ENCODE results near the gene KLHL21. TPM values are rescaled to one million over a fixed set of nuclear protein-coding genes. Genes with fewer than 3 reads are reported as not detected.

KLHL21 gene
- total RNA-seq, 1 experiment from 2014 or later = 24.4 TPM

DNA sequence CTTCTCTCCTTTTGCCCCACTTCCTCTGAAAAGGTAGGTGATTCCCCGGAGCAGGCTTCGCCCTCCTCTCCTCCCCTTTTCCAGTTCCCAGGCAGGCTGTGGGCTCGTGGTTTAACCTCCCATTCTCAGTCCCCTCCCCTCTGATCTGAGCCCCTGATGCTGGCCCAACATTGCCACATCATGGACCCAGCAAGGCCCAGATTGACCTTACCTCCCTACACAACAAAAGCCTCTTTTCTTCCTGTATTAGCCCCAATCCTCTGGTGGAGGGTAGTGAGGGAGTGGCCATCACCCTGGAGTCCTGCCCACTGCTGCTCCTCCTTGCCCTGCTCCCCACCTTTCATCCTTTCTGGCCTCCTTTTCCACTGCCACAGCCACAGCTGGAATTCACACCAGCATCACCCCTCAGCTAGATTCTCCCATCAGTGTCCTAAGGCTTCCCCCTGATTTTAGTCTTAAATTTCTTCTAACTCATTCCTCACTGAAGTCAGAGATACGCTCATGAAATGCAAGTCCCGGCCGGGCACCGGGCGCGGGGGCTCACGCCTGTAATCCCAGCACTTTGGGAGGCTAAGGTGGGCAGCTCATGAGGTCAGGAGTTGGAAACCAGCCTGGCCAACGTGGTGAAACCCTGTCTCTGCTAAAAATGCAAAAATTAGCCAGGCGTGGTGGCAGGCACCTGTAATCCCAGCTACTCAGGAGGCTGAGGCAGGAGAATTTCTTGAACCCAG lies 29.9 kb downstream of the KLHL21 start:
- no peak overlapping the region for H2AFZ ChIP-seq
- BruUV-seq (replicated peaks) = no TSS peak
- no peak overlapping the region for H3K4me2 ChIP-seq

GRCh38 chr1:6570987-6571386 lies 31.7 kb downstream of the KLHL21 start:
- no peak overlapping the region for H2AFZ ChIP-seq
- BruUV-seq (replicated peaks) = no TSS peak
- intact Hi-C loops (cut with micrococcal nuclease; ENCODE audit: unreplicated experiment) = no loop called here
- H3F3A ChIP-seq (ENCODE audit: insufficient read depth, low read depth) = no peaks in the 10 kb centered on the region
- no peaks in the 10 kb centered on the region for H4K20me1 ChIP-seq (ENCODE audit: insufficient read depth)
- H3K4me1 ChIP-seq (replicated peaks; ENCODE audit: insufficient read depth) = no peaks in the 10 kb centered on the region
- ChIA-PET CTCF (no interaction called here), POLR2A (ENCODE audit: unreplicated experiment) (no interaction called here)
- no peaks in the 10 kb centered on the region for H3K36me3 ChIP-seq (ENCODE audit: low read depth)
- H3K4me3 ChIP-seq = no peak overlapping the region
- no peaks in the 10 kb centered on the region for H3K9me3 ChIP-seq (ENCODE audit: insufficient read depth, low read depth)
- H3K79me2 ChIP-seq (ENCODE audit: low read depth) = no peaks in the 10 kb centered on the region
- peaks cover 12% of the 10 kb centered on the region; the same call in 1 of the 2 replicates for H3K27me3 ChIP-seq (ENCODE audit: insufficient read depth, low read depth)
- no peak for DNase-seq
- no peak overlapping the region for H3K4me2 ChIP-seq
- no peaks in the 10 kb centered on the region for H3K9me2 ChIP-seq (ENCODE audit: insufficient read depth)
- H3K27ac ChIP-seq = no peak overlapping the region
- TF ChIP-seq EZH2 (IDR thresholded peaks at IDR 0.05; ENCODE audit: low read depth) = no peak
- TF ChIP-seq, protein P1, sequence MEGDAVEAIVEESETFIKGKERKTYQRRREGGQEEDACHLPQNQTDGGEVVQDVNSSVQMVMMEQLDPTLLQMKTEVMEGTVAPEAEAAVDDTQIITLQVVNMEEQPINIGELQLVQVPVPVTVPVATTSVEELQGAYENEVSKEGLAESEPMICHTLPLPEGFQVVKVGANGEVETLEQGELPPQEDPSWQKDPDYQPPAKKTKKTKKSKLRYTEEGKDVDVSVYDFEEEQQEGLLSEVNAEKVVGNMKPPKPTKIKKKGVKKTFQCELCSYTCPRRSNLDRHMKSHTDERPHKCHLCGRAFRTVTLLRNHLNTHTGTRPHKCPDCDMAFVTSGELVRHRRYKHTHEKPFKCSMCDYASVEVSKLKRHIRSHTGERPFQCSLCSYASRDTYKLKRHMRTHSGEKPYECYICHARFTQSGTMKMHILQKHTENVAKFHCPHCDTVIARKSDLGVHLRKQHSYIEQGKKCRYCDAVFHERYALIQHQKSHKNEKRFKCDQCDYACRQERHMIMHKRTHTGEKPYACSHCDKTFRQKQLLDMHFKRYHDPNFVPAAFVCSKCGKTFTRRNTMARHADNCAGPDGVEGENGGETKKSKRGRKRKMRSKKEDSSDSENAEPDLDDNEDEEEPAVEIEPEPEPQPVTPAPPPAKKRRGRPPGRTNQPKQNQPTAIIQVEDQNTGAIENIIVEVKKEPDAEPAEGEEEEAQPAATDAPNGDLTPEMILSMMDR (conservative IDR thresholded peaks at IDR 0.05) = no peak

More for the DNA sequence above, 29.9 kb downstream of the KLHL21 start:
- Histone ChIP-seq H3K9me3 (ENCODE audit: insufficient read depth, low read depth) (no peaks in the 10 kb centered on the region), H3K4me3 (no peak overlapping the region), H3K27ac (no peak overlapping the region), H3K36me3 (ENCODE audit: low read depth) (no peaks in the 10 kb centered on the region), H3K4me1 (replicated peaks; ENCODE audit: insufficient read depth) (no peaks in the 10 kb centered on the region), H3K79me2 (ENCODE audit: low read depth) (no peaks in the 10 kb centered on the region), H3K9me2 (ENCODE audit: insufficient read depth) (no peaks in the 10 kb centered on the region), H4K20me1 (ENCODE audit: insufficient read depth) (no peaks in the 10 kb centered on the region), H3F3A (ENCODE audit: insufficient read depth, low read depth) (no peaks in the 10 kb centered on the region), H3K27me3 (ENCODE audit: insufficient read depth, low read depth) (peaks cover 12% of the 10 kb centered on the region; the same call in 1 of the 2 replicates)
- ChIA-PET POLR2A (ENCODE audit: unreplicated experiment) (no interaction called here), CTCF (no interaction called here)
- TF ChIP-seq, protein P1 (conservative IDR thresholded peaks at IDR 0.05) = no peak
- TF ChIP-seq EZH2 (IDR thresholded peaks at IDR 0.05; ENCODE audit: low read depth) = no peak
- no peak for DNase-seq
- intact Hi-C loops (cut with micrococcal nuclease; ENCODE audit: unreplicated experiment) = no loop called here

DNA sequence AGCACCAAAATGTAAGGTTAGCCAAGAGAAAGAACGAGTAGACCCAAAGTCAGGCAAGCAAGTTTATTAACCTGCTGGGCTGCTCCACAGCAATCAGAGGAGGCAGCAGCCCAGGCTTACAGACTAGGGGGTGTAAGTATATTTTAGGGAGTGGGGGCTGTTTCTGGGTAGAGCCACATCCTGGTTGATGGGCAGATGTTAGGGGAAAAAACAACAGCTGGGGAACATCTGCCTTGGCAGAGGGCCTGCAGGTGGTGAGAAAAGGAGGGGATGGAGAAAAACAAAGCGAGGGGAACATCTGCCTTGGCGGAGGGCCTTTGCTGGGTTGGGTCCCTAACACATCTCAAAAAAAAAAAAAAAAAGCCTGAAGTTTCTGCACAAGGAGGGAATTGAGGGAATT lies 32.6 kb downstream of the KLHL21 start:
- Histone ChIP-seq H3K9me3 (ENCODE audit: insufficient read depth, low read depth) (no peaks in the 10 kb centered on the region), H3K36me3 (ENCODE audit: low read depth) (no peaks in the 10 kb centered on the region), H3K9me2 (ENCODE audit: insufficient read depth) (no peaks in the 10 kb centered on the region), H3F3A (ENCODE audit: insufficient read depth, low read depth) (no peaks in the 10 kb centered on the region), H3K27me3 (ENCODE audit: insufficient read depth, low read depth) (peaks cover 20% of the 10 kb centered on the region; the same call in 1 of the 2 replicates), H3K4me2 (no peak overlapping the region), H3K4me1 (replicated peaks; ENCODE audit: insufficient read depth) (no peaks in the 10 kb centered on the region), H4K20me1 (ENCODE audit: insufficient read depth) (no peaks in the 10 kb centered on the region), H3K79me2 (ENCODE audit: low read depth) (no peaks in the 10 kb centered on the region), H3K4me3 (no peak overlapping the region), H3K27ac (no peak overlapping the region), H2AFZ (no peak overlapping the region)
- ChIA-PET POLR2A (ENCODE audit: unreplicated experiment) (no interaction called here), CTCF (no interaction called here)
- intact Hi-C loops (cut with micrococcal nuclease; ENCODE audit: unreplicated experiment) = no loop called here
- TF ChIP-seq EZH2 (IDR thresholded peaks at IDR 0.05; ENCODE audit: low read depth) = no peak
- TF ChIP-seq, protein P1 (conservative IDR thresholded peaks at IDR 0.05) = no peak
- DNase-seq = no peak
- BruUV-seq (replicated peaks) = no TSS peak

Data from PC-9 (cell line).